NCI-H345 (cell line): Measurements from ENCODE around the gene CTAGE1.
"Not testable (repeated sequence)": the region's sequence is repeated elsewhere in the genome, so short reads cannot be mapped to it uniquely, and the experiment has no call there.

ENCODE experiments used
- DNase-seq: peaks from one replicate; lab custom pipeline; 2025; lab: John Stamatoyannopoulos, UW

Gene CTAGE1

DNA sequence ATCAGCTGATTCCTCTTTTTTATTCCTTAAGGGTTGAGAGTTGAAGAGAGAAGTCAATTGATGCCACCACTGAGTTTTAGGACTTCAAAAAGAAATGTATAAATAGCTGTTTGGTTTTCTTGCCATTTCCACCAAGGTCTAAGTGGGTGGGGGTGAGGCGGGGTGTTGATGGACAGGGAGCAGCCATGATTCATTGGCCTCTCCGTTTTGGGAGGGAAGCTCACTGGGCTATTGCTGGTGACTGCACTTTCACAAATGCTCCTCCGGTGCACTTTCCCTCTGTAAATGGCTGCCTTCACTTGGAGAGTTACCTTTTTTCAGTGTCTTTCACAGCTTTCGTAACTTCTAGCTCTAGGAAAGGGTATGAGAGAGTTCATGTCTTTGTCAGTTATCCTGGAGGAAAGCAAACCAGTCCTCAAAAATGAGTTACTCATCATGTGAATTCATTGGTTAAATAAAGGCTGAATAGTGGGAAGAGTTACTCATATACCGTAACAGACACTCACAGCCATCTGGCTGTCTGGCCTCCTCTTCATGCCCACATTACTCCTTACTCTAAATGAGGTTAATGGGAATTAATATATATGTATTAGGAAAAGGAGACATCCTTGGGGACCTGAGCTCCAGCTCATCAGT, 17.4 kb upstream of the CTAGE1 start:
- DNase-seq: no peak

GRCh38 chr18:22433956-22434355, 16.2 kb upstream of the CTAGE1 start:
- no peak for DNase-seq

DNA sequence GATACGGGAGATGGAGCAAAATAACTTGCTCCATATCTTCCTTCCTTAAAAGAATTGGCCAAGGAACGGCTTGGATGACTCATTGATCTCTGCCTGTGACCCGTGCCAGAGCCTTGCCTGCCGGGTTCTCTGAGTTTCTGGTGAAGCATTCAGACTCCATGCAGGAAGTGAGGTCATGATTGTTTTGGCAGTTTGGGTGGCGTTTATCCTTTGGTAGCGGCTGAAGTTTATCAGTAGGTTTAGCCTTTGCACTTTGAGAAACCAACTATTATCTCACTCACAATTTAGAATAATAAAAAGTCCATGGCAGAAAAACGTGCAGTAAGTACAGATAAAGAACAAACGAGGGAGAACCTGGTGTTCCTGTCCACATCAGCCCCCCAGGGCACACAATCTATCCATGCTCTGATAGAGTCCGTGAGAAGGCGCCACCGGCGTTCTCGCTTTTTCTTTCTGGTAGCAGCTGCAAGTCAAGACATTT, 15.0 kb upstream of the CTAGE1 start:
- no peak for DNase-seq

DNA sequence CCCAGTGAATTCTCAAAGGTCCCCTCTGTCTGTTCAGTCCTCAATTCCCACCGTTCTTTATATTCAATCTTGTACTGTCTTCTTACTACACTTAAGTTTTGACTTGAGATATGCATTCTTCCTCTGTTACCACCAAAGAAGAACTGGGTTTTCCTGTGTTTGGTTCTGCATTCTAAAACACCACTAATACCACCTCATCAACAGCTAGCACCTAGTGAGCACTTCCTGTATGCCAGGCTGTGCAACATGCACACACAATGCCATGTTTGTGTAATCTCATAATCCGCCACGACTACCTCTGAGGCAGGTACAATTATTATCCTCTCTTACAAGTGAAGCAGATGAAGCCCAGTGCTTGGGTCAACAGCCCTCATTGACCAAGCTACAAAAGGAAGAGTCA, 11.8 kb upstream of the CTAGE1 start:
- no peak for DNase-seq

DNA sequence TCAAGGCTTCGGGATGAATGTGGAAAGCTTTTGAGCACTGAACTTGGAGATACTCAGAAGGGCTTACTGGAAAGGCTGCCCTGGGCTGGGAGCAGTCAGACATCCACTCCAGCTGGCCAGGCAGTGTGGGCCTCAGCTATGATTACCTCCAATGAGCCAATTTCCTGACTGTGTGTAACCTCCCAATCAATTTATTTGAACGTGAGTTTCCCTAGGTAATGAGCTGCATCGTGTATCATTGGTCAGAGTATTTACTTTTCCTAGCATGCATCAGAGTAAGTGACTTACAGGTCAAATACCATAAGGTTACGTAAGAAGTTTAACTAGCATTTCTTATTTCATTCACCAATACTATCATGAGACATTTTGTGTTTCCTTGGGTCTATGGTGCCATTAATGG, 11.0 kb upstream of the CTAGE1 start:
- DNase-seq: no peak

DNA sequence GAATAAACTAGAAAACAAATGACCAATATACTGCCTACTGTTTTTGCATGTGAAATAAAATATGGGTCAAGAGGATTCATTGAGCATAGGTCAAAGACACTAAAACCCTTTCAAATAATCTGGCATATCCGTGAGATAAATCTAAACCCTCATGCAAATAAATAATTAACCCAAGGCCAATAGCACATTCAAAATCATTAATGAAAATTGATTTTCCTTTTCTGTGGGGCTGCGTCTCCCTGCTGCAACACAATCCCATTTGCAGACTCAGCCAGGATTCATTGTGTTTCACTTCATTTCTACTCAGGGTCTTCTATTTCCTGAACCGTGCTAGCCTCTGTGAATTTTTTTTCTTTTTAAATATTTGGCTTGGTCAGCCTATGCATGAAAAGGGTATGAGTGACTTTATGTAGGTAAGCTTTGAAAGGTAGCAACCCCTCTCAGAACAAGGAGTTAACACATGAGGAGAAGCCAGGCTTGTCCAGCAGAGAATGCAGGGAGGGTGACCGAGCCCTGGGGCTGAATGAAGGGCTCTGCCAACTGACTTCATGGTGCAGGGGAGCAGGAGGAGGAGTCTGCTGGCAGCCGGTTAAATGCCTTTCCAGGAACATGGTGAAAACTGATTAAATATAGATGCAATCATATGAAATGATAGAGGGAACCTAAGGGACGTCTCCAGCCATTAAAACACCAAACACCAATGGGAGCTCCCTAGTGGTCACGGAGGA, 10.3 kb upstream of the CTAGE1 start:
- no peak for DNase-seq

DNA sequence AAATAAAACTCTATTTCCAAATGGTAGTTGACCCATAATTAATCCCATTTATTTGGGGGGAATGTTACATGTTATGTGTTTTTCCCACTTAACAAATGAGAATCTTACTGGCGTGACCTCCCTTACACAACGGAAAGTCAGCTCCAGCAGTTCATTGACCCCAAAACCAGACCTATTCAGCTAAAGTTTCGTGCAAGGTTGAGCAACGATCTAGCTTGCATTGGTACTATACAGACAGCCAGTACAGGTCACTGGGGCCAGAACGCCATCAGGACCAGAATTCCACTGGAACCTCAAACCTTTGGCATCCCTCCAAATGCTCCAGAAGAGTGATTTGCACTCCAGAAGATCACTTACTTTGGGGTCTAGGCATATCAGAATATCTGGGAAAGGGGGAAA, 6.8 kb upstream of the CTAGE1 start:
- DNase-seq: no peak

- DNase-seq: no peak
These were observed 6.3 kb upstream of the CTAGE1 start for GRCh38 chr18:22423878-22424564.

DNA sequence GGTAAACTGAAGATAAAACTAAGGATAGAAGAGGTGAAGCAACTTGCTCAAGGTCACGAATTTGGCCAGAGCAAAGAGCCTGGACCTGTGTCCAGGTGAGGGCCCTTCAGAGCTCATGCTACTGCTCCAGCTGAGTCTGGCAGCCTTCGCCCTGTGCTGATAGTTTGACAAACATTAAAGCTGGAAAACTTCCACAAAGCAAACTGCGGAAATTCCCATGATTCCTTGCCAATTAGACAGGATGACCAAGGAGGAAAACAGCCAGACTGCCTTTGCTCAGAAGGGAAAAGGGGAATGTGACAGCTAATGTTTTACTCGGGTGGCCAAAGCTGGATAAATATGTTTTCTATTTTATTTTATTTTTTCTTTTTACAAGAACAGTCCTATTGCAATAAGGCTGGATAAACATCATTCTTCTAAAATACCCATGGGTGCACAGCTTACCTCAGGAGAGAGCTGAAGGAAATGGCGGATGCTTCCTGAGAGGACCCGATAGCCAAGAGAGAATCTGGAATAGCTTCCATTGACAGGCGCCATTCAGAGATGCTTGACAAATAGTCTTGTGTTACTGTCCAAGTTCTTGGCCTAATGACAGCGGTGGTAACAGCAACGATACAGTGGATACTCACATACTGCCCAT, 5.3 kb upstream of the CTAGE1 start:
- no peak for DNase-seq

- DNase-seq: no peak
These were observed 2.9 kb upstream of the CTAGE1 start for GRCh38 chr18:22420652-22421051.

- DNase-seq: no peak
These were observed 5.4 kb downstream of the CTAGE1 start for GRCh38 chr18:22412176-22412911.

DNA sequence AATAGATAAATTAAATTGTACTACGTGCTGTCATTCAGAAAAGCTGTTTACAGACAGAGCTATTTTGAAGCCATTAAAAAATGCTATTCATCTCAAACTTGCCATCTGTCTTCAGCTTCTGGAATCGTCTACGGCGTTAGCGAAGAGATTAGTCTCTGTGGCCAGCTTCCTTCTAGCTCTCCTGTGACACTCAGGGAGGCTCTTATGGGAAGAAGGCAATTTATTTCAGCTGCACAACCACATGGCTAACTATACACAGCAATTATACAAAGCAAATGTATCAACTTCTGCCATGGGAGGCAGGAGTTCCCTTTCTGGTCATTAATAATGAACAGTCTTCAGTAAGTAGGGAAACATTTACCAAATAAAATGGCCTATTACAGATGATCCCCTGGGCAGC, 6.3 kb downstream of the CTAGE1 start:
- no peak for DNase-seq

DNA sequence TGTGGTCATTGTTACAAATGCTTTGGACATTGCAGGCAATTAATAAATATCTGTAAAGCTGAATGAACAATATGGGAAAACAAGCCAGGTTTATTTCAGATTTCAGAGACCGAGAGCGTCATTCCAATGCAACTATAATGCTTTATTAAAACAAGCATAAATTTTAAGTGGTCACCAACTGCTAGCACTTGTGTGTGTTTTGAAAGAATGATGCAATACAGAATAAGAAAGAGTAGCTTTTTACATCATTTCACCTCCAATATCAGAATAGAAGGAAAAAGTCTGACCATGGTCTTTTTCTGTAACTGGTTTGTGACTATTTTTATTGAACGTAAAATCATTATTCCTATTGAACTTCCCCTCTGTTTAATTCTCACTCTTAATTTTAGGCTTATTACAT, 7.6 kb downstream of the CTAGE1 start:
- no peak for DNase-seq

- DNase-seq: no peak
These were observed 8.3 kb downstream of the CTAGE1 start for GRCh38 chr18:22409445-22409844.

DNA sequence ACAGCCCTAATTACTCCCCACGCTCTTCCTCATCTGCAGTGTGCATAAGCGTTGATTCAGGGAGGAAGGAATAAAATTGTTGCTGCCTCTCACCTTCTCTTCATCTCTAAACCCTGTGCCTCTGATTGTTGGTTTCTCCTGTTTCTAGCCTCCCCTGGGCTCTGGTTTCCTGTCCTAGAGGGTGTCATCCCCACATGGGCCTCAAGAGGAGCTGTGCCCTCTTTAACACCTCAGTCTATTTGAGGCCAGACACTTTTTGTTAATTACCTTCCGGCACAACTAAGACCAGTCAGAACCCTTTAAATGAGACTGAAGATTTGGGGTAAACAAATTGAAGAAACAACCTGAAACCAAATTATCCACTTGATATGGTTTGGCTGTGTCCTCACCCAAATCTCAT, 9.7 kb downstream of the CTAGE1 start:
- DNase-seq: no peak

GRCh38 chr18:22405142-22405541, 12.6 kb downstream of the CTAGE1 start:
- no peak for DNase-seq

DNA sequence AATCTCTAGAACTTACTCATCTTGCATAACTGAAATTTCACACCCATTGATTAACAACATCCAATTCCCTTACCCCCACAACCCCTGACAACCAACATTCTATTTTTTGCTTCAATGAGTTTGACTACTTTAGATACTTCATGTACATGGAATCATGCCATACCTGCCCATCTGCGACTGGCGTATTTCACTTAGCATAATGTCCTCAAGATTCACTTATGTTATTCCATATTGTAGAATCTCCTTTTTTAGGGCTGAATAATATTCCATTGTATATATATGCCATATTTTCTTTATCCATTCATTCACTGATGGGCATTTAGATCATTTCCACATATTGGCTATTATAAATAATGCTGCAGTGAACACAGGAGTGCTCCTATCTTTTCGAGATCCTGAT, 13.8 kb downstream of the CTAGE1 start:
- DNase-seq: no peak

DNA sequence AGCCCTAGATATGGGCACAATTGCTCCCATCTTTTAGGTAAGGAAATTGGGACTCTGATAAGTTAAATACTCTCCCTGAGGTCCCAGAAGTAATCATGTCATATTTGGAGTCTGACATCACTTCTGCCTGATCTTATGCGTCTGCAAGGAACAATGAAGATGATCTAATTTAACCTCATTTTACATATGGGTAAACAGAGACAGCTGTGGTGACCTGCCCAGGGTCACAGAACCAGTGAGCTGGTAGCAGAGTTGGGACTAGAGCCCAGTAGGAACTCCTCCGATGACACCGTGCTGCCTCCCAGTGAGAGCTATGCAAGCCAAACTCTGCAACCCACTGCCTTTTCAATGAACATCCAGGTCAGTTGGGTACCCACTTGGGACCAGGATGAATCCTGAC, 17.8 kb downstream of the CTAGE1 start:
- DNase-seq: no peak

DNA sequence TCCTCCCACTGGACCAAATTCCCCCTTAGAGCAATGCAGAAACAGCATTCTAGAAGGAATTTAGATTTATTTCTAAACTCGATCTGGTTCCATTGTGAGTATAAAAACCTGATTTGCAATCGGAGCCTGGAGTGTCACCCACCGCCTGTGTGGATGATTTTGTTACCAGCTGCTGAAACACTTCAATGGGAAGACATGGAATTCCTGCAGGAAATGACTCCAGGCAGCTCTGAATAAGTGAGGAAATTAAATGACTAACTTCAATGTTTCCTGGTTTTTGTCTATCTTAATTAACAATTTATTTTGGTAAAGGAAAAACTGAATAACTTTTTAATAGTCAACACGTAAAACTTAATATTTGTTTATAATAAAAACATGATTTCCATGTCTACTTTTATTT, 19.3 kb downstream of the CTAGE1 start:
- no peak for DNase-seq

DNA sequence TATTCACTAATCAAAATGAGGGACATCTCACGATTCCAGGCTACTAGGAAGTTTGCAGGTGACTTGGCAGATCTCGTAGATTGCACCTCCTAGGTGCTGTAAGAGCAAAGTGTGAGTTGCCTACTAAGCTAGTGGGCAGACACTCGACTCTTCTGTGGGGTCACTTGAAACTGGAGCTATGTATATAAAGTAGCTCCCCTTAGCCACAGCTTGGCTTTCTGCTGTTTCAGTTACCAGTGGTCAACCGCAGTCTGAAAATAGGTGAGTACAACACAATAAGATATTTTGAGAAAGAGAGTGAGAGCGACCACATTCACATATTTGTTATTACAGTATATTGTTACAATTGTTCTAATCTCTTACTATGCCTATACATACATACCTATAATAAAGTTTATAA, 23.3 kb downstream of the CTAGE1 start:
- no peak for DNase-seq

DNA sequence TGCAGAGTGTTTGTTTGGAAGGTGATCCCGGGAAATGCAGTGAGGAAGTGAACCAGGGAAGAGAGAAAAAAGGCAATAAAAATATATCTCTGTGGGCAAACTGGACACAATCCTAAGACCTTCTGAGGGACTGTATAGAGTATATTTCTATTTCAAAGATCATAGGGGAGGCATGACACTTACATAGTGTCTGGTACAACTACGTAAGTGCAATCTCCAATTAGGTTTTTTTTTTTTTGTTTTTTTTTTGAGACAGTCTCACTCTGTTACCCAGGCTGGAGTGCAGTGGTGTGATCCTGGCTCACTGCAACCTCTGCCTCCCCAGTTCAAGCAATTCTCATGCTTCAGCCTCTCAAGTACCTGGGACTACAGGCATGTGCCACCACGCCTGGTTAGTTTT, 24.6 kb downstream of the CTAGE1 start:
- DNase-seq: not testable (repeated sequence)
